Natural killer cell (primary cell): ENCODE data around the gene DRD5. TPM values are rescaled to one million over a fixed set of nuclear protein-coding genes. Genes with fewer than 3 reads are reported as not detected.

Experiments used
- ATAC-seq, 3 donors: fragments of 150-1000 bp in 2 of 3; fragments of 200-7000 bp in 1 of 3; cut with Tn5 transposase; 1 replicate in 1 of 3; 2 replicates in 2 of 3; pipeline ENCODE4 v1.10.0; 2021; ENCODE audit warnings: mild to moderate bottlenecking in 2 of 3, moderate library complexity in 2 of 3
- DNase-seq, 2 donors: peaks; one replicate each; pipeline versions ENCODE4 v3.0.0 to v3.0.0-alpha.2; 2013 to 2021; ENCODE audit warnings: mixed read lengths in 1 of 2
- H3K27ac ChIP-seq: one replicate; pipeline ENCODE4 v1.5.1; 2013; ENCODE audit warnings: mild to moderate bottlenecking, low read length
- H3K27me3 ChIP-seq: one replicate; pipeline ENCODE4 v1.6.1; 2013; ENCODE audit warnings: low read length; ENCODE audit not compliant: control insufficient read depth, insufficient read depth
- H3K36me3 ChIP-seq: one replicate; pipeline ENCODE4 v1.6.1; 2013; ENCODE audit warnings: low read length; ENCODE audit not compliant: control insufficient read depth, insufficient read depth
- H3K4me1 ChIP-seq: one replicate; pipeline ENCODE4 v1.6.1; 2013; ENCODE audit warnings: low read length; ENCODE audit not compliant: control insufficient read depth, insufficient read depth
- H3K4me3 ChIP-seq: one replicate; pipeline ENCODE4 v1.5.1; 2013; ENCODE audit warnings: low read length
- H3K9me3 ChIP-seq: one replicate; pipeline ENCODE4 v1.6.1; 2013; ENCODE audit warnings: low read length; ENCODE audit not compliant: control insufficient read depth, insufficient read depth
- H3K27ac Mint-ChIP-seq, 2 donors: one replicate each; pipeline ENCODE4 v1.8.0; 2022; ENCODE audit warnings: mild to moderate bottlenecking in 2 of 2, mixed read lengths in 2 of 2, moderate library complexity in 1 of 2
- H3K27me3 Mint-ChIP-seq, 2 donors: one replicate each; pipeline ENCODE4 v1.8.0; 2022; ENCODE audit warnings: low read depth in 2 of 2, mixed read lengths in 2 of 2
- H3K36me3 Mint-ChIP-seq: one replicate; pipeline ENCODE4 v1.8.0; 2022; ENCODE audit warnings: mixed read lengths
- H3K4me1 Mint-ChIP-seq, 2 donors: one replicate each; pipeline ENCODE4 v1.8.0; 2022; ENCODE audit warnings: mixed read lengths in 2 of 2
- H3K4me3 Mint-ChIP-seq: one replicate; pipeline ENCODE4 v1.8.0; 2022; ENCODE audit warnings: mild to moderate bottlenecking, moderate library complexity, mixed read lengths
- H3K9me3 Mint-ChIP-seq, 2 donors: one replicate each; pipeline ENCODE4 v1.8.0; 2022; ENCODE audit warnings: mixed read lengths in 2 of 2
- CTCF ChIP-seq: fragments of 200-600 bp; IDR thresholded peaks from one replicate; pipeline ENCODE4 v1.8.0; 2022; ENCODE audit warnings: antibody characterized with exemption
- WGBS: methylation state at CpG from one replicate; pipeline ENCODE4 v1.1.7; 2013; ENCODE audit warnings: missing lambda C conversion rate; ENCODE audit not compliant: insufficient coverage; 5-methylcytosine and 5-hydroxymethylcytosine counted together
- intact Hi-C: fragments of 100-400 bp; cut with micrococcal nuclease; formaldehyde crosslinking; loops from one replicate; pipeline ENCODE4 v1.14.2; 2022
- total RNA-seq, 4 donors: library from RNA; stranded (reverse); fragments of 120-200 nt in 1 of 4; gene quantifications; one replicate each; pipeline versions ENCODE4 v1.2.3 to v1.2.4, GENCODE V29; 2013 to 2022

Gene DRD5
- total RNA-seq, 3 donors from 2014 or later (not counting 1 experiment from before 2014, with no cell fraction given), result not detected

- Mint-ChIP-seq H3K4me1 (peaks cover 12 to 14% of the 10 kb centered on the region in 2 donors), H3K36me3 (no peaks in the 10 kb centered on the region), H3K27ac (no peak overlapping the region), H3K27me3 (peaks cover 18 to 27% of the 10 kb centered on the region in 2 donors), H3K4me3 (no peak overlapping the region), H3K9me3 (no peaks in the 10 kb centered on the region)
- no peaks in the 10 kb centered on the region for H3K27me3 ChIP-seq
- intact Hi-C loops, result no loop called here
- H3K9me3 ChIP-seq, result no peaks in the 10 kb centered on the region
- TF ChIP-seq CTCF, result no peak
- peak; percentile 24 to 70 (median 37) for ATAC-seq
- DNase-seq, result no peak
- 65% methylated on average over 2 of the region's 4 CpGs for WGBS
- H3K27ac ChIP-seq, result no peak overlapping the region
- no peaks in the 10 kb centered on the region for H3K36me3 ChIP-seq
- no peak overlapping the region for H3K4me3 ChIP-seq
- H3K4me1 ChIP-seq, result no peaks in the 10 kb centered on the region
Measured at GRCh38 chr4:9812501-9813340, 31.3 kb downstream of the DRD5 start.

- Histone ChIP-seq H3K9me3 (no peaks in the 10 kb centered on the region), H3K4me3 (no peak overlapping the region), H3K27ac (no peak overlapping the region), H3K36me3 (no peaks in the 10 kb centered on the region), H3K4me1 (no peaks in the 10 kb centered on the region), H3K27me3 (no peaks in the 10 kb centered on the region)
- intact Hi-C loops, result no loop called here
- DNase-seq (no peak), ATAC-seq (no peak)
- H3K27me3 Mint-ChIP-seq, result peaks cover 13 to 16% of the 10 kb centered on the region in 2 donors
- H3K4me3 Mint-ChIP-seq, result no peak overlapping the region
- TF ChIP-seq CTCF, result no peak
- peaks cover 12 to 14% of the 10 kb centered on the region in 2 donors for H3K4me1 Mint-ChIP-seq
- no peaks in the 10 kb centered on the region for H3K36me3 Mint-ChIP-seq
- H3K9me3 Mint-ChIP-seq, result no peaks in the 10 kb centered on the region
- 89% methylated on average over 2 of the region's 3 CpGs for WGBS
- H3K27ac Mint-ChIP-seq, result no peak overlapping the region
Measured at GRCh38 chr4:9816285-9816684, 34.9 kb downstream of the DRD5 start.

GRCh38 chr4:9820343-9820742 lies 38.9 kb downstream of the DRD5 start:
- H3K27me3 Mint-ChIP-seq, result peaks cover 9 to 16% of the 10 kb centered on the region in 2 donors
- WGBS, result no CpG with 5 or more reads among the region's 5 CpGs
- H3K4me1 Mint-ChIP-seq, result peaks cover 8% of the 10 kb centered on the region in 2 donors

More at GRCh38 chr4:9820343-9820742, 38.9 kb downstream of the DRD5 start:
- DNase-seq, result no peak
- Mint-ChIP-seq H3K4me3 (no peak overlapping the region), H3K27ac (no peak overlapping the region), H3K9me3 (no peaks in the 10 kb centered on the region), H3K36me3 (no peaks in the 10 kb centered on the region)
- TF ChIP-seq CTCF, result no peak
- H3K4me1 ChIP-seq, result no peaks in the 10 kb centered on the region
- ATAC-seq, result no peak
- intact Hi-C loops, result no loop called here
- no peaks in the 10 kb centered on the region for H3K27me3 ChIP-seq
- H3K36me3 ChIP-seq, result no peaks in the 10 kb centered on the region
- no peak overlapping the region for H3K27ac ChIP-seq
- H3K9me3 ChIP-seq, result no peaks in the 10 kb centered on the region
- no peak overlapping the region for H3K4me3 ChIP-seq
